ENCODE data around the gene C6orf52.
"Not testable (repeated sequence)": the region's sequence is repeated elsewhere in the genome, so short reads cannot be mapped to it uniquely, and the experiment has no call there.

DNA sequence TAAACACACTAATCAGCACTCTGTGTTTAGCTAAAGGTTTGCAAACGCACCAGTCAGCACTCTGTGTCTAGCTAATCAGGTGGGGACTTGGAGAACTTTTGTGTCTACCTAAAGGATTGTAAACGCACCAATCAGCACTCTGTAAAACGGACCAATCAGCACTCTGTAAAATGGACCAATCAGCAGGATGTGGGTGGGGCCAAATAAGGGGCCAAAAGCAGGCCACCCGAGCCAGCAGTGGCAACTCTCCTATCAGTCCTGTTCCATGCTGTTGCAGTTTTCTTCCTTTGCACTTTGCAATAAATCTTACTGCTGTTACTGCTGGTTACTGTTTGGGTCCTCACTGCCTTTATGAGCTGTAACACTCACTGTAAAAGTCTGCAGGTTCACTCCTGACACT lies 47.2 kb upstream of the C6orf52 start:
- TF ChIP-seq, protein P1, sequence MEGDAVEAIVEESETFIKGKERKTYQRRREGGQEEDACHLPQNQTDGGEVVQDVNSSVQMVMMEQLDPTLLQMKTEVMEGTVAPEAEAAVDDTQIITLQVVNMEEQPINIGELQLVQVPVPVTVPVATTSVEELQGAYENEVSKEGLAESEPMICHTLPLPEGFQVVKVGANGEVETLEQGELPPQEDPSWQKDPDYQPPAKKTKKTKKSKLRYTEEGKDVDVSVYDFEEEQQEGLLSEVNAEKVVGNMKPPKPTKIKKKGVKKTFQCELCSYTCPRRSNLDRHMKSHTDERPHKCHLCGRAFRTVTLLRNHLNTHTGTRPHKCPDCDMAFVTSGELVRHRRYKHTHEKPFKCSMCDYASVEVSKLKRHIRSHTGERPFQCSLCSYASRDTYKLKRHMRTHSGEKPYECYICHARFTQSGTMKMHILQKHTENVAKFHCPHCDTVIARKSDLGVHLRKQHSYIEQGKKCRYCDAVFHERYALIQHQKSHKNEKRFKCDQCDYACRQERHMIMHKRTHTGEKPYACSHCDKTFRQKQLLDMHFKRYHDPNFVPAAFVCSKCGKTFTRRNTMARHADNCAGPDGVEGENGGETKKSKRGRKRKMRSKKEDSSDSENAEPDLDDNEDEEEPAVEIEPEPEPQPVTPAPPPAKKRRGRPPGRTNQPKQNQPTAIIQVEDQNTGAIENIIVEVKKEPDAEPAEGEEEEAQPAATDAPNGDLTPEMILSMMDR (IDR thresholded peaks at IDR 0.05) = not testable (repeated sequence)
- TF ChIP-seq POLR2A (IDR thresholded peaks at IDR 0.05) = not testable (repeated sequence)

Data from stomach (tissue), 4 donors.